22Rv1 (cell line): ENCODE results near the gene SRR.

ENCODE experiments used
- CTCF ChIP-seq: fragments of 450-650 bp; IDR thresholded peaks from 2 replicates; pipeline ENCODE4 v1.5.1; 2017; ENCODE audit warnings: mild to moderate bottlenecking
- ZFX ChIP-seq: fragments of 450-650 bp; IDR thresholded peaks from 2 replicates; pipeline ENCODE4 v1.6.1; 2017; ENCODE audit warnings: antibody characterized with exemption, borderline replicate concordance

DNA sequence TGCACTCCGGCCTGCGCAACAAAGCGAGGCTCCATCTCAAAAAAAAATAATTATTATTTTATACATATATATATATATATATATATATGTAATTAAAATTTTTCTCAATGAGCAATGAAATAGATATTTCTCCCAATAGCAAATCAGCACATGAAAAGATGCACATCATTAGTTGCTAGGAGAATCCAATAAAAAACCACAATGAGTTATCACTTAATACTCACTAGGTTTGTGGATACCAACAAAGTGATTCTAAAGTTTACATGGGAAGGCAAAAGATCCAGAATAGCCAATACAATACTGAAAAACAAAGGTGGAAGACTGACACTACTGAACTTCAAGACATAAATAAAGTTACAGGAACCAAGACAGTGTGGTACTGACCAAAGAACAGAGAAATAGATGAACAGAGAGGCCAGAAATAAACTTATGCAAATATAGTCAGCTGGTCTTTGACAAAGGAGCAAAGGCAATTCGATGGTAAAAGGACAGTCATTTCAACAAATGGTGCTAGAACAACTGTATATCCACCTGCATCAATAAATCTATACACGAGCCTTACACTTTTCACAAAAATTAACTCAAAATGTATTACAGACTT lies 13.8 kb upstream of the SRR start:
- TF ChIP-seq CTCF, result no peak
- TF ChIP-seq ZFX, result no peak
